H1 (cell line): ENCODE measurements around the gene TLCD3B. TPM values are rescaled to one million over a fixed set of nuclear protein-coding genes. Genes with fewer than 3 reads are reported as not detected.

Experiments used
- BACH1 ChIP-seq: IDR thresholded peaks from 2 replicates; pipeline ENCODE4 v1.6.1; 2012; ENCODE audit warnings: low read length, improper control_type of control experiment
- BCL11A ChIP-seq, 2 experiments: IDR thresholded peaks; one replicate each; pipeline ENCODE4 v1.6.1; 2011; ENCODE audit warnings: low read depth in 2 of 2, low read length in 2 of 2, mild to moderate bottlenecking in 2 of 2
- CEBPB ChIP-seq: IDR thresholded peaks from 2 replicates; pipeline ENCODE4 v1.6.1; 2012; ENCODE audit warnings: low read depth, low read length
- CHD2 ChIP-seq: IDR thresholded peaks from 2 replicates; pipeline ENCODE4 v1.6.1; 2012; ENCODE audit warnings: low read length, improper control_type of control experiment
- CHD7 ChIP-seq: fragments of 300-600 bp; sonication (generic); IDR thresholded peaks from 2 replicates; pipeline ENCODE4 v1.7.1; 2012; ENCODE audit warnings: low read length, moderate library complexity, mild to moderate bottlenecking, inconsistent platforms; ENCODE audit not compliant: insufficient replicate concordance
- E2F6 ChIP-seq: IDR thresholded peaks from 2 replicates; pipeline ENCODE4 v1.6.1; 2012; ENCODE audit warnings: inconsistent platforms
- KDM4A ChIP-seq: IDR thresholded peaks from one replicate; pipeline ENCODE4 v1.7.1; 2012; ENCODE audit warnings: low read depth, mild to moderate bottlenecking, moderate library complexity, low read length, inconsistent platforms; ENCODE audit not compliant: severe bottlenecking
- KDM5A ChIP-seq: fragments of 200-600 bp; IDR thresholded peaks from 2 replicates; pipeline ENCODE4 v1.7.1; 2012; ENCODE audit warnings: mild to moderate bottlenecking, low read length, inconsistent platforms, mixed read lengths
- SIN3A ChIP-seq, 2 experiments: IDR thresholded peaks in 1 of 2; conservative IDR thresholded peaks in 1 of 2; 2 replicates each; pipeline ENCODE4 v1.6.1; 2011 to 2012; ENCODE audit warnings: low read length in 2 of 2, improper control_type of control experiment in 1 of 2, low read depth in 1 of 2, mild to moderate bottlenecking in 1 of 2
- polyA plus RNA-seq, 7 experiments: library from polyadenylated mRNA; depleted of rRNA in 3 of 7; stranded (reverse) in 5 of 7; unstranded in 2 of 7; fragments of >200 nt in 5 of 7; fragments of 200-250 nt in 2 of 7; gene quantifications; 1 replicate in 5 of 7; 2 replicates in 1 of 7; 4 replicates in 1 of 7; pipeline versions ENCODE4 v1.2.1 to v1.2.3, GENCODE V29; 2011 to 2013; ENCODE audit warnings: missing spikeins in 2 of 7, mixed read lengths in 2 of 7
- total RNA-seq: library from RNA; stranded (reverse); fragmentation: NEBNext Ultra II Directional; extraction: Animal tissue kit (Norgen Biotek cat#: 25700); gene quantifications from 2 replicates; pipeline ENCODE4 v1.2.1, GENCODE V29; 2021

Gene TLCD3B
- total and polyA plus RNA-seq, 2 of the 8 experiments (the other 6 are each of a cell fraction or from before 2014, with no cell fraction given), result 15.2 to 26.9 TPM

- TF ChIP-seq CHD7, result no peak
- 0 out of 2 replicates have a peak, but pooled peaks have one; percentile 34 for TF ChIP-seq BACH1
- peak; percentile 81 for TF ChIP-seq CHD2
- peak; percentile 99 for TF ChIP-seq E2F6
- TF ChIP-seq KDM4A, result peak; percentile 41
- no peak for TF ChIP-seq BCL11A (IDR thresholded peaks at IDR 0.05; ENCODE audit: low read depth in 2 of 2, low read length in 2 of 2)
- TF ChIP-seq SIN3A (conservative IDR thresholded peaks at IDR 0.05 in 1 of 2, IDR thresholded peaks at IDR 0.05 in 1 of 2; ENCODE audit: low read depth in 1 of 2, low read length in 2 of 2), result peak; percentile 93 to 98
- peak; percentile 53; the same call in 1 of the 2 replicates for TF ChIP-seq CEBPB
- no peak for TF ChIP-seq KDM5A
Observed at GRCh38 chr16:30052671-30053372, 21.8 kb upstream of the TLCD3B start (continued).
